HG03575 (cell line): ENCODE data around the gene RFNG.

Source experiments
- ATAC-seq: cut with Tn5 transposase; IDR thresholded peaks from one replicate; pipeline ENCODE4 v1.9.1; 2021; ENCODE audit not compliant: unreplicated experiment, insufficient number of reproducible peaks, low FRiP score; ENCODE audit errors: extremely low read depth

Gene RFNG

GRCh38 chr17:82033359-82034085 is 18.1 kb downstream of the RFNG start:
- ATAC-seq: no peak

GRCh38 chr17:82031885-82032627 is 19.6 kb downstream of the RFNG start:
- no peak for ATAC-seq

- ATAC-seq: no peak
Measured at GRCh38 chr17:82031303-82031884, 20.2 kb downstream of the RFNG start, which contains the start of gene RAC3. RAC3 (plus strand) TSS chr17:82031678; CDS start chr17:82031762, 84 bp downstream.

GRCh38 chr17:82030470-82031302 is 20.9 kb downstream of the RFNG start:
- no peak for ATAC-seq

- no peak for ATAC-seq
Measured at GRCh38 chr17:82029990-82030469, 21.6 kb downstream of the RFNG start.

- ATAC-seq: no peak
Measured at GRCh38 chr17:82029391-82029790, 22.2 kb downstream of the RFNG start.

- no peak for ATAC-seq
Measured at GRCh38 chr17:82028966-82029365, 22.6 kb downstream of the RFNG start.

- ATAC-seq: no peak
Measured at GRCh38 chr17:82028246-82028645, 23.4 kb downstream of the RFNG start.

- ATAC-seq: no peak
Measured at GRCh38 chr17:82025401-82026107, 26.1 kb downstream of the RFNG start.

GRCh38 chr17:82024859-82025258 is 26.8 kb downstream of the RFNG start:
- ATAC-seq: no peak

GRCh38 chr17:82023447-82024241 is 28.0 kb downstream of the RFNG start:
- ATAC-seq: no peak

- ATAC-seq: peak; percentile 74
Measured at GRCh38 chr17:82022981-82023446, 28.6 kb downstream of the RFNG start, which contains the start of gene LRRC45. LRRC45 (plus strand) TSS chr17:82023305; CDS start chr17:82023644, 339 bp downstream.

- peak; percentile 15 for ATAC-seq
Measured at GRCh38 chr17:82022310-82022980, 29.2 kb downstream of the RFNG start, which contains the start of gene CENPX. CENPX (minus strand) TSS chr17:82022878; CDS start chr17:82022861, 17 bp downstream.

- ATAC-seq: no peak
Measured at GRCh38 chr17:82021900-82022309, 29.7 kb downstream of the RFNG start.

GRCh38 chr17:82021107-82021899 is 30.3 kb downstream of the RFNG start:
- no peak for ATAC-seq

- no peak for ATAC-seq
Measured at GRCh38 chr17:82020572-82021106, 31.0 kb downstream of the RFNG start.
